Pancreas (tissue), 10 donors: ENCODE measurements around the gene TOP3A. TPM values are rescaled to one million over a fixed set of nuclear protein-coding genes. Genes with fewer than 3 reads are reported as not detected.

Experiments
- ATAC-seq, 4 donors: fragments of 200-7000 bp; cut with Tn5 transposase; one replicate each; pipeline versions ENCODE4 v1.8.0 to v1.9.1; 2020; ENCODE audit warnings: mild to moderate bottlenecking in 4 of 4, moderate library complexity in 4 of 4
- DNase-seq, 6 donors: peaks; one replicate each; pipeline ENCODE4 v3.0.0-alpha.2; 2020
- FAIRE-seq: peaks from 2 replicates; lab custom pipeline; 2012; peaks lifted over from hg19 to GRCh38; lab: Jason Lieb, UNC
- H3K27ac ChIP-seq, 4 donors: fragments of 200-600 bp; sonication (generic); 1 replicate in 3 of 4; 2 replicates in 1 of 4; pipeline versions ENCODE4 v1.5.0 to v1.8.0; 2020
- H3K27me3 ChIP-seq, 4 donors: fragments of 200-600 bp; one replicate each; pipeline ENCODE4 v1.8.0; 2021
- H3K36me3 ChIP-seq, 3 donors: fragments of 200-600 bp; sonication (generic) in 1 of 3; one replicate each; pipeline versions ENCODE4 v1.5.0 to v1.8.0; 2020 to 2021
- H3K4me1 ChIP-seq, 3 donors: fragments of 200-600 bp; one replicate each; pipeline ENCODE4 v1.8.0; 2021
- H3K4me3 ChIP-seq, 4 donors: fragments of 200-600 bp; sonication (generic) in 2 of 4; one replicate each; pipeline versions ENCODE4 v1.5.0 to v1.8.0; 2020 to 2021
- H3K9me3 ChIP-seq, 4 donors: fragments of 200-600 bp; one replicate each; pipeline ENCODE4 v1.8.0; 2021
- CTCF ChIP-seq, 4 donors: fragments of 200-600 bp; sonication (generic) in 3 of 4; IDR thresholded peaks; one replicate each; pipeline versions ENCODE4 v1.5.0 to v1.8.0; 2021; ENCODE audit warnings: antibody characterized with exemption in 4 of 4
- WGBS, 2 donors: extraction: QIAGEN DNeasy Blood & Tissue Kit; methylation state at CpG; one replicate each; pipeline ENCODE4 v1.1.7; 2013; 5-methylcytosine and 5-hydroxymethylcytosine counted together
- intact Hi-C, 3 donors: fragments of 100-400 bp; cut with DNase I; formaldehyde crosslinking; loops; one replicate each; pipeline versions ENCODE4 v1.11.1 to v1.14.2; 2022
- polyA plus RNA-seq, 2 donors: library from polyadenylated mRNA; stranded (reverse); fragments of 200-250 nt; gene quantifications; one replicate each; pipeline ENCODE4 v1.2.3, GENCODE V29; 2013
- total RNA-seq, 6 donors: library from RNA; stranded (reverse); fragmentation: NEBNext Ultra II Directional in 4 of 6; extraction: Animal tissue kit (Norgen Biotek cat#: 25700) in 4 of 6; gene quantifications; one replicate each; pipeline versions ENCODE4 v1.2.1 to v1.2.4, GENCODE V29; 2021 to 2023
- donor health status: healthy with polysubstance abuse.
- donor health status: DM: no; HTN: no; CAD: no; lungs with moderate emphysema.
- donor health status: DM: no; HTN: no; CAD: no.
- donor health status: control.
- donor health status: control.
- donor health status: Bipolar disorder and iron deficiency.
- donor health status: DM: yes; HTN: yes; CAD: no.
- donor health status: DM: no; HTN: no; CAD: no.
- donor health status: DM: no; HTN: no; CAD: no.
- donor health status: DM: yes; HTN: yes; CAD: no.

The TOP3A gene
- total and polyA plus RNA-seq, 8 donors: 9.4 to 18.7 (median 12.2) TPM

DNA sequence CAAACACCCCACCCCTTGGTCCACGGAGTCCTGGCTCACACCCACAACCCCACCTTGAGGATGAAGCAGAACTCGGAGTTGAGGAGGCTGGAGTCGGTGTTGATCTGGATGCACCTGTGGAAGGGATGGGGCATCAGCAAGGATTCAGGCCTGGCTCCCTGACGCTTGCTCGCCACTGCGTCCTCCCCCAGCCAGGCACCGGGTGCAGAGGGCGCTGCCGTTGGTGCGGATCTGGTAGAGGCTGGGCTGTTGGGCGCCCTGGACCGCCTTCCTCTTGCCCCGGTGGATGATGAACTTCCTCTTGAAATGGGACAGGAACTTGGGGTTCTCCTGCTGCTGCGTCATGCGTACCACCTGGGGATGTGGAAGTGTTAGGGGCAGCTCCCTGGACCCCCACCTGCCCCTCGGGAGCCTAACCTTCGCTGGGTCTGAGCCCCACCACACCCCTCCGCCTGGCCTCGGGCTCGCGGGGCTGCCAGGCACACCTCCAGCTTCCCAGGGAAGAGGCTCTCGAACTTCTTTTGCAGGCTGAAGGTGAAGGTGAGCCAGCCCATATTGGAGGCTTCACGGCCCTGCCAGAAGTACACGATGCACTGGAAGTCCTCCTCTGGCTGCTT, 68.6 kb downstream of the TOP3A start:
- no peak overlapping the region for H3K27ac ChIP-seq
- DNase-seq (peak in 1 of 6 donors; percentile 67), ATAC-seq (no peak), FAIRE-seq (no peak)
- WGBS, 2 donors: 92 to 93% methylated on average over 21 to 24 of the region's 24 CpGs
- intact Hi-C loops: no loop called here
- H3K4me1 ChIP-seq: no peaks in the 10 kb centered on the region
- H3K9me3 ChIP-seq: no peaks in the 10 kb centered on the region
- H3K4me3 ChIP-seq: no peak overlapping the region
- H3K36me3 ChIP-seq: peaks cover 7 to 40% (median 16%) of the 10 kb centered on the region in 3 donors
- no peaks in the 10 kb centered on the region for H3K27me3 ChIP-seq
- no peak for TF ChIP-seq CTCF (IDR thresholded peaks at IDR 0.05)

- H3K4me1 ChIP-seq: no peaks in the 10 kb centered on the region
- peaks cover 6 to 31% (median 11%) of the 10 kb centered on the region in 3 donors for H3K36me3 ChIP-seq
- no peak overlapping the region for H3K4me3 ChIP-seq
- 91% methylated on average over 21 of the region's 21 CpGs for WGBS, 2 donors
- no peak for TF ChIP-seq CTCF (IDR thresholded peaks at IDR 0.05)
- no peaks in the 10 kb centered on the region for H3K9me3 ChIP-seq
- intact Hi-C loops: no loop called here
- ATAC-seq (no peak), DNase-seq (peak in 1 of 6 donors; percentile 71), FAIRE-seq (no peak)
- H3K27me3 ChIP-seq: no peaks in the 10 kb centered on the region
- H3K27ac ChIP-seq: no peak overlapping the region
Observed at GRCh38 chr17:18245038-18245776, 69.6 kb downstream of the TOP3A start.

DNA sequence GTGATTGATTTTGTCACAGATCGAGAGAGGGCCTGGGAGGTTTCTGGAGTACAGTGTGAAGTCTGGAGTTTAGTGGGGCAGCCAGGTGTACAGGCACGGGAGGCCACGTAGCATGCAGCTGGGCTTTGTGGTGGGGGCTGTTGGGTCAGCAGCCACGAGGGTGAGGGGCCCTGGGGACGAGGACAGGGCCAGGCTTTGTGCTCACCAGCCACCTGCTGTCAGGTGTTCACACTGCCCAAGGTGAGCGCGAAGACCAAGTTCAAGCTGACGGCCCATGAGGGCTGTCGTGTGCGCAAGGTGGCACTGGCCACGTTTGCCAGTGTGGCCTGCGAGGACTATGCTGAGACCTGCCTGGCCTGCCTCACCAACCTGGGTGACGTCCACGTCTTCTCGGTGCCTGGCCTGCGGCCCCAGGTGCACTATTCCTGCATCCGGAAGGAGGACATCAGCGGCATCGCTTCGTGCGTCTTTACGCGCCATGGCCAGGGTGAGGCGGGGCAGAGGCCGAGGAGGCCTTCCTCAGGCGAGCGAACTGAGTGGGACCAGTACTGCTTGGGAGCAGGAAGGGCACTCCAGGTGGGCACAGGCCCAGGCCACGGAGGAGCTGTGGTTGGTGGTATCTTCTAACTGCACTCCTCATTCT, 73.4 kb downstream of the TOP3A start:
- Histone ChIP-seq H3K27ac (no peak overlapping the region), H3K27me3 (no peaks in the 10 kb centered on the region), H3K36me3 (peaks cover 6 to 17% (median 11%) of the 10 kb centered on the region in 3 donors), H3K4me3 (no peak overlapping the region), H3K4me1 (no peaks in the 10 kb centered on the region), H3K9me3 (no peaks in the 10 kb centered on the region)
- TF ChIP-seq CTCF (IDR thresholded peaks at IDR 0.05): no peak
- 84 to 85% methylated on average over 28 of the region's 28 CpGs for WGBS, 2 donors
- peak in 1 of 6 donors; percentile 65 for DNase-seq
- ATAC-seq: no peak
- intact Hi-C loops: no loop called here
- no peak for FAIRE-seq

GRCh38 chr17:18240449-18240848, 74.3 kb downstream of the TOP3A start:
- FAIRE-seq (no peak), DNase-seq (peak in 1 of 6 donors; percentile 68), ATAC-seq (no peak)
- Histone ChIP-seq H3K9me3 (no peaks in the 10 kb centered on the region), H3K27ac (no peak overlapping the region), H3K4me1 (no peaks in the 10 kb centered on the region), H3K36me3 (peaks cover 2 to 8% (median 4%) of the 10 kb centered on the region in 3 donors), H3K27me3 (no peaks in the 10 kb centered on the region), H3K4me3 (no peak overlapping the region)
- intact Hi-C loops: no loop called here
- WGBS, 2 donors: 91 to 95% methylated on average over 18 to 19 of the region's 19 CpGs
- TF ChIP-seq CTCF (IDR thresholded peaks at IDR 0.05): no peak
